ENCODE measurements around the gene IL2RA.
"Not testable (repeated sequence)": the region's sequence is repeated elsewhere in the genome, so short reads cannot be mapped to it uniquely, and the experiment has no call there.

DNA sequence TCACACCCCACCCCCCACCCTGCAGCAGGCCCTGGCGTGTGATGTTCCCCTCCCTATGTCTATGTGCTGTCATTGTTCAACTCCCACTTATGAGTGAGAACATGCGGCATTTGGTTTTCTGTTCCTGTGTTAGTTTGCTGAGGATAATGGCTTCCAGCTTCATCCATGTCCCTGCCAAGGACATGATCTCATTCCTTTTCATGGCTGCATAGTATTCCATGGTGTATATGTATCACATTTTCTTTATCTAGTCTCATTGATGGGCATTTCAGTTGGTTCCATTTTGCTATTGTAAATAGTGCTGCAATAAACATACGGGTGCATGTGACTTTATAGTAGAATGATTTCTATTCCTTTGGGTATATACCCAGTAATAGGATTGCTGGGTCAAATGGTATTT is 2.6 kb upstream of the IL2RA start:
- TF ChIP-seq, protein P1, sequence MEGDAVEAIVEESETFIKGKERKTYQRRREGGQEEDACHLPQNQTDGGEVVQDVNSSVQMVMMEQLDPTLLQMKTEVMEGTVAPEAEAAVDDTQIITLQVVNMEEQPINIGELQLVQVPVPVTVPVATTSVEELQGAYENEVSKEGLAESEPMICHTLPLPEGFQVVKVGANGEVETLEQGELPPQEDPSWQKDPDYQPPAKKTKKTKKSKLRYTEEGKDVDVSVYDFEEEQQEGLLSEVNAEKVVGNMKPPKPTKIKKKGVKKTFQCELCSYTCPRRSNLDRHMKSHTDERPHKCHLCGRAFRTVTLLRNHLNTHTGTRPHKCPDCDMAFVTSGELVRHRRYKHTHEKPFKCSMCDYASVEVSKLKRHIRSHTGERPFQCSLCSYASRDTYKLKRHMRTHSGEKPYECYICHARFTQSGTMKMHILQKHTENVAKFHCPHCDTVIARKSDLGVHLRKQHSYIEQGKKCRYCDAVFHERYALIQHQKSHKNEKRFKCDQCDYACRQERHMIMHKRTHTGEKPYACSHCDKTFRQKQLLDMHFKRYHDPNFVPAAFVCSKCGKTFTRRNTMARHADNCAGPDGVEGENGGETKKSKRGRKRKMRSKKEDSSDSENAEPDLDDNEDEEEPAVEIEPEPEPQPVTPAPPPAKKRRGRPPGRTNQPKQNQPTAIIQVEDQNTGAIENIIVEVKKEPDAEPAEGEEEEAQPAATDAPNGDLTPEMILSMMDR (conservative IDR thresholded peaks at IDR 0.05): not testable (repeated sequence)
- TF ChIP-seq ZFX (IDR thresholded peaks at IDR 0.05): not testable (repeated sequence)

Data from C4-2B (cell line).